ENCODE results near the gene PYHIN1.
"Not testable (repeated sequence)": the region's sequence is repeated elsewhere in the genome, so short reads cannot be mapped to it uniquely, and the experiment has no call there.

The PYHIN1 gene

GRCh38 chr1:158984386-158984785, 53.0 kb downstream of the PYHIN1 start:
- no peak for DNase-seq

- no peak for DNase-seq
Measured at GRCh38 chr1:158989424-158989823, 58.1 kb downstream of the PYHIN1 start.

GRCh38 chr1:158992787-158993312, 61.5 kb downstream of the PYHIN1 start:
- DNase-seq, result no peak

- no peak for DNase-seq
Measured at GRCh38 chr1:158996998-158997397, 65.6 kb downstream of the PYHIN1 start.

DNA sequence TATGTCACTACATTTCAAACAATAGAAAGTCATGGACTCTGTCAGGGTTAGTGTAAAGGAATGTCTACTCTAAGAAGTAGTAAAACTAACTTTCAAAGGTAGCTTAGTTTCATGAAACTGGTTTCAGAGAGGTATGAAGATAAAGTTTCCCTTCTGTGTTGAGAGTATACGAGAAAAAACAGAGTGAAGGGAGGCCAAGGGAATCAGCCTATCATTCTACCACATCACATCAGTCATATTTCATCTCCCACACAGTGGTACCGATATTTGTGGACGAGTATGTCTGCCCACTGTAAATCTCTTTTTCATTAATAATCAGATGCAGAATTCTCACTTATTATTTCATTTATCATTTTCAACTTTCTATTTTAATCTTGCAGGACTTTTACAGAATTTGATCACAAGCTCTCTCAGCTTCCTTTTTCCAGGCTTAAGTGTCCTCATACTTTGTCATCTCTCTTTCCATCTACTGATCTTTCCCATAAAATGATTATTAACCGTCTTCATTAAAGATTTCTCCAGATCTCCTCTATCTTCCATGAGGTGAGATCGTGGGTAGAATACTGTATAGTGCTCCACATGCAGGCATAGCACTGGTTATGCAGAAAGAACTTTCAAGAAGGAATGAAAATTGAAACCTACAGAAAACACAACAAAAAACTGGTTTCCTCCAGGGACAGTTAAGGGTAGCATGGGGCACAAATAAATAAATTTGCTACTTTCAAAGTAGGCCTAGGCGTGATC, 66.9 kb downstream of the PYHIN1 start:
- peak; percentile 17 for DNase-seq

DNA sequence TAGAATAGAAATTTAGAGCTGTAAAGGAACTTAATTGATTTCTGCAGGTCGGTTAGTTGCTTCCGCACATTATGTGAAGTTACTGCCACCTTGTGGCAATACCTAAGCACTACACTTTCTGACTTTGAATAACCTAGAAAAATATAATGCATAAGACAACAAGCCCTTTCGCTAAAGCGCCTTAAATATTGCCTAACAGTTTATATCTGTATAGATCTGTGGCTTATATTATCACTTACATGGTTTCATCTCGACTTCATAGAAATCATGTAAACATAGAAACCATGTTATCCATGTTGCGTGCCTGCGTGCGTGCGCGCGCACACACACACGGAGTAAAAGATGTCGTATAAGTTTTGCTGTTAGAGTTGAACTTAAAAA, 67.4 kb downstream of the PYHIN1 start:
- DNase-seq, result peak; percentile 80

DNA sequence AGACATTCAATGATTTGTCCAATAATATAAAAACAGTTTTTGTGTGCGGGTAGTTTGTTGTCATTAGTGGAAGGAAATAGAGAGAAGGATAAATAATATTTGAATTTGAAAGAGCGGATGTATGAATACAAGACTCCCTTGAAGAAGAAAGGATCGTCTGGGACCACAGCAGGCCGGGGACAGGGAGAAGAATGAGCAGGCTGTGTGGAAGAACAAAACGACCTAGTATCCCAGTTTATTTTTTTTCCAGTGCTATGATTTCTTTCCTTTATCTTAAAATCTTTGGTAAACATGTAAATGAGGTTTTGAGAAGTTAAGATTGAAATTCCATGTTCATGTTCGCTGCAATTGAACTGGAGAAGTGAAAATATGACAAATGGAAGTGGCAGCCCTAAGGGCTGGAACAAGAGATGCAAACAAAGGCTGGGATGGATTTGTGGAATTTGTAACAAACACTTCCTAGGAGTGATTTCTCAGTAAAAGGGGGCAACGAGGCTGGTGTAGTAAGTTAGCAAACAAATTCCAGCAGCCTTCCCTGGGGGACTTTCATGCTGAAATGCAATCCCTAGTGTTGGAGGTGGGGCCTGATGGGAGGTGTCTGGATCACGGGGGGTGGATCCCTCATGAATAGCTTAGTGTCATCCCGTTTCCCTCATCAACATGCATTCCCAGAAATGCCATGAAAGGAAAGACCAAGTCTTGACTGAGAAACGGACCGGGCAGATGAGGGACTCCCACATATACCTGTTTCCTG, 68.1 kb downstream of the PYHIN1 start:
- DNase-seq, result no peak

GRCh38 chr1:159000070-159000409, 68.7 kb downstream of the PYHIN1 start:
- DNase-seq, result peak; percentile 17

DNA sequence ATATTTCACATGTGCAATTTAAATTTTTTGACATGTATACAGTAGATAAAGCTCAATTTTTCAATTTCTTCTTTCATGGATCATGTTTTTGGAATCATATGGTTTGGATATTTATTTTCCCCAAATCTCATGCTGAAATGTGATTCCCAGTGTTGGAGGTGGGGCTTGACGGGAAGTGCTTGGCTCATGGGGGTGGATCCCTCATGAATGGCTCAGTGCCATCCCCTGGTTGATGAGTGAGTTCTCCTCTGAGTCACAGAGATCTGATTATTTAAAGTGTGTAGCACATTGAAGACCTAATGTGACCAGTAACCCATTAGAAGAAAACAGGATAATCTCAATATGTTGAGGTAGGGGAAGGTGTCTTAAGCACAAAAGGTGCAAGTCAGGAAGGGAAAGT, 69.3 kb downstream of the PYHIN1 start:
- peak; percentile 84 for DNase-seq

GRCh38 chr1:159005161-159005560, 73.8 kb downstream of the PYHIN1 start:
- no peak for DNase-seq

GRCh38 chr1:159005676-159006075, 74.3 kb downstream of the PYHIN1 start:
- peak; percentile 75 for DNase-seq

- not testable (repeated sequence) for DNase-seq
Measured at GRCh38 chr1:159006210-159006807, 75.0 kb downstream of the PYHIN1 start.

DNA sequence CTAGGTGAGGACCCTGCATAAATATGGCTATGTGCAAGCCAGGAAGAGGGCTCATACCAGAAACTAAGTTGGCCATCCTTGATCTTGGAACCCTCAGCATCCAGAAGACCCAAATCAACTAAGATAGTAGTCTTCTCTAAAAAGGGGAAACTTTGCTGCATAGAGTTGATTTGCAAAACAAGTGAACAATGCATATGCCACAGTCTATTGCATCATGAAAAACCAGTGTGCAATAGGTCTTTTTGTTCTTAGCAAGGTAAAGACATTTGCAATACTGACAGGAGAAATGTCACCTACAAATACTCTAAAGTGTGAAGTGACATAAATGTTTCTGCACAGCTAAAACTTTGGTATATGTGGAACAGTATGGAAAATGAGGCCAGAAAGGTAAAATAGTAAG, 76.4 kb downstream of the PYHIN1 start:
- peak; percentile 32 for DNase-seq

DNA sequence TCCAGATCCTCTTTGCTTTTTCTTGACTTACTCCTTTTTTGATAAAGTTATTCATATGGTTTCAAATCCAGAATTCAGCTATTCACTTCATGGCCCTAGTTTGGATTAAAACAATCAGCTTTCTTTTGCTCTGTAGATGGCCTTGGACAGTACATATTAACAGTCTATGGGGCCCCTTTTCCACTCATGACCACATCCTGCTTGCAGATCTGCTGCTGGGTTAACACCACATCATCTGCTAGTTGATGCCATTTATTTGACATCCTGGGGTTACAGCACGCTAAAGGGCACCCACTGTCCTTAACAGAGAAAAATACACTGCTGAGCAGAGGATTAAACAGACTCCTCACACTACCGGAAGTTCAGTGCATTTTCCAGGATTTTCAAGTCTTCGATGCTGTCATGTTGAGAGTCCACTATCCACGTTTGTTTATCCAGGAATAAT, 77.4 kb downstream of the PYHIN1 start:
- DNase-seq, result peak; percentile 74

DNA sequence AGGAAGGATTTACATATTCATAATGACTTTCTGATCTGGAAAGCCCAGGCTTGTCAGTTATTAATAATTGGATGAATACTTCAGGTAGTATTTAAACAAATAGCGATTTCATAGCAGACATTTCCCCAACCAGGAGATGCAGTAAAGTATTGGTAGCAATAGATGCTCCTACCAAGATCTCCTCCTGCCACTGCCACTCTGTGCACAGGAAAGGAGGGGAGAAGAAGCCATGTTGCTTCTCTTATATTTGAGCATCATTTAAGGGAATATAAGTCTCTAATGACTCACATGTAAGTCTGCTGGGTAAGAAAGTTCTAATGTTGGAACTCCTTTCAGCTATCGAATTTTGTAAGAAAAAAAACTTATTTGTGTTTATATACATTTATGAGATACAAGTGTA, 77.9 kb downstream of the PYHIN1 start:
- no peak for DNase-seq

- peak; percentile 98 for DNase-seq
Measured at GRCh38 chr1:159009704-159010361, 78.5 kb downstream of the PYHIN1 start, which contains the start of gene IFI16. IFI16 (plus strand) TSS chr1:159009907; CDS start chr1:159014681, 4,774 bp downstream.

DNA sequence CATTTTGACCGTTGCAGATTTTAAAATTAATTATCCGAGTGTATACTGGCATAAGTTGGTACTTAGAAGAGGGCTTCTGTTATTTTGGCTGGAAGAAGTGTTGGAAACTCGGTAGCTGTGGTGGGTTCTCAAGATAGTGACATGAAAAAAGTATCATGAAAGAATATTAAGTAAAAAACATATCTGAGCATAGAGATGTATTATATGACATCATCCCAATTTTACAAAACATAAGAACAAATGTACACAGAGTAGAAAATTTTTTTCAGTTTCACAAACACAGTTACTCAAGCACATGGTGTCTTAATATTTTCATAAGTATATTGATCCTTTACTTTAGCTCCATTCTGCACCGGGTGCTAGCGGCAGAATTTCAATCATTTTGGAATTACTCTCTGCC, 79.0 kb downstream of the PYHIN1 start:
- peak; percentile 67 for DNase-seq

- DNase-seq, result peak; percentile 67
Measured at GRCh38 chr1:159011001-159011400, 79.6 kb downstream of the PYHIN1 start.

GRCh38 chr1:159011751-159012150, 80.4 kb downstream of the PYHIN1 start:
- peak; percentile 40 for DNase-seq

DNA sequence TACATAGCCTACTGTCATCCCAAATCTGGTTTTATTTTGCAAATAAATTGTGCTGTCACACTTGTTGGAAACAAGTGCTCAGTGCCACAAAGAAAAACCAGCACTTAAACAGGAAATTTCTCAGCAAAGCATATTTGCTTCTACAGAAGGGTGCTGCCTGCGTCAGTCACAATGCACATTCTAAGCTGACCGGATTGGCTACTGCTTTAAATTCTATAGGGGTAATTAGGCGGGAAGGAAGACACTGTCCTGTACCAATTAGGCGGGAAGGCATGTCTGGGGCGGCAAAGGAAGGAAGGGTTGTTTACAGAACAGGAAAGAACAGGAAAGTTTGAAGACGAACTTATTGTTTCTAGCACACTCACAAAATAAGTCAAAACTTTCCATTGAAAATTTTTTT, 81.1 kb downstream of the PYHIN1 start:
- DNase-seq, result peak; percentile 89

DNA sequence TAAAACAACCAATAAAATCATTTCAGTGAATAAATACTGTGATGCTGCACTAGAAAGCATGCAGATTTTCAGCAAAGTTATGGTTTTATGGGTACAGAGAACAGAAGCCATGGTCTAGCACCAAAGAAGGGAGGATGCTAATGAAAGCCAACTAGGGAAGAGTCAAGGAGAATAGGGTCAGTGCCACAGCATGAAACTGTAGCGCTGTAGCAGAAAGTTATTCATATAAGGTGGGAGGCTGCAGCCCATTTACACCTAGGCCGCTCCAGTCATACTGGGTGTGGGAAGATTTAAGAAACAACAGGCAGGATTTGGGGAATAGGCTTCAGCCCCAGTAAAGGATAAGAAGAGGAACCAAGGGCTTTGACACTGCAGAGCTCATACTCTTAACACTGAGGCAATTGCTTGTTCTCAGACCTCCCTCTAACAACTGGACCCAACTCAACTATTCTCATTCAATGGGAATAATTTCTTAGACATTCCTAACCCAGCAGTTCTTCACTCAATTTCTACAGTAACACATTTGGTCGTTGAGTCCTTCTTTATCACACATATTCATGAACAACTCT, 82.7 kb downstream of the PYHIN1 start:
- peak; percentile 26 for DNase-seq

GRCh38 chr1:159014851-159015250, 83.5 kb downstream of the PYHIN1 start:
- peak; percentile 30 for DNase-seq

- DNase-seq, result peak; percentile 97
Measured at GRCh38 chr1:159015440-159015909, 84.1 kb downstream of the PYHIN1 start.
